GM12878 (cell line): ENCODE measurements around the gene PRLH. TPM values are rescaled to one million over a fixed set of nuclear protein-coding genes. Genes with fewer than 3 reads are reported as not detected.

Experiments used
- ATAC-seq: fragments of 200-7000 bp; cut with Tn5 transposase; 3 replicates; pipeline ENCODE4 v1.9.1; 2020; ENCODE audit warnings: mild to moderate bottlenecking, moderate library complexity
- BruUV-seq: library from RNA; stranded (reverse); fragments of 400-500 nt; replicated peaks from 2 replicates; lab custom pipeline; 2021; lab: Mats Ljungman, UMichigan
- CTCF ChIA-PET: fragments of 300-600 bp; sonication (Branson Sonifier 250); formaldehyde crosslinking; extraction: SDS; loops from one replicate; lab custom pipeline; 2021; ENCODE audit warnings: inconsistent platforms; lab: Yijun Ruan, JAX
- POLR2A ChIA-PET: fragments of 350-600 bp; formaldehyde crosslinking; extraction: SDS; loops from one replicate; lab custom pipeline; 2021; ENCODE audit warnings: inconsistent platforms; lab: Charles Lee
- RAD21 ChIA-PET: fragments of 300-600 bp; sonication (Branson Sonifier 250); formaldehyde crosslinking; loops from one replicate; lab custom pipeline; 2023; ENCODE audit warnings: antibody characterized with exemption; ENCODE audit not compliant: unreplicated experiment; lab: Charles Lee
- SMC1A ChIA-PET: fragments of 300-600 bp; sonication (Branson Sonifier 250); formaldehyde crosslinking; loops from one replicate; lab custom pipeline; 2023; ENCODE audit not compliant: unreplicated experiment, uncharacterized antibody; lab: Charles Lee
- DNase-seq: peaks from one replicate; pipeline ENCODE4 v3.0.0-alpha.2; 2011; ENCODE audit warnings: low read depth, low spot score
- FAIRE-seq: peaks from 3 replicates; lab custom pipeline; 2011; peaks lifted over from hg19 to GRCh38; lab: Jason Lieb, UNC
- H2AFZ ChIP-seq: 2 replicates; pipeline ENCODE4 v1.6.0; 2011; ENCODE audit warnings: low read depth, low read length, control low read depth; ENCODE audit not compliant: control insufficient read depth
- H3K27ac ChIP-seq: 2 replicates; pipeline ENCODE4 v1.5.1; 2011; ENCODE audit warnings: control low read depth; ENCODE audit not compliant: control insufficient read depth, insufficient read depth
- H3K27me3 ChIP-seq, 2 experiments: replicated peaks in 1 of 2; 2 replicates each; pipeline versions ENCODE4 v1.6.0 to v1.6.1; 2011; ENCODE audit warnings: low read length in 1 of 2; ENCODE audit not compliant: control insufficient read depth in 2 of 2, insufficient read depth in 2 of 2
- H3K36me3 ChIP-seq, 2 experiments: 2 replicates each; pipeline ENCODE4 v1.5.1; 2011; ENCODE audit warnings: low read length in 1 of 2; ENCODE audit not compliant: control insufficient read depth in 2 of 2, insufficient read depth in 2 of 2
- H3K4me1 ChIP-seq: 2 replicates; pipeline ENCODE4 v1.6.1; 2011; ENCODE audit warnings: mild to moderate bottlenecking, low read length, moderate library complexity, mixed read lengths; ENCODE audit not compliant: control insufficient read depth, insufficient read depth
- H3K4me2 ChIP-seq: 2 replicates; pipeline ENCODE4 v1.6.0; 2011; ENCODE audit warnings: control low read depth; ENCODE audit not compliant: control insufficient read depth, insufficient read depth
- H3K4me3 ChIP-seq: fragments of 200-600 bp; sonication (generic); 2 replicates; pipeline ENCODE4 v1.5.1; 2016
- H3K79me2 ChIP-seq: 2 replicates; pipeline ENCODE4 v1.6.0; 2011; ENCODE audit warnings: low read length; ENCODE audit not compliant: control insufficient read depth, insufficient read depth
- H3K9ac ChIP-seq: 2 replicates; pipeline ENCODE4 v1.8.0; 2011; ENCODE audit warnings: low read length, control low read depth, mixed read lengths; ENCODE audit not compliant: control insufficient read depth, insufficient read depth
- H3K9me3 ChIP-seq: replicated peaks from 3 replicates; pipeline ENCODE4 v1.5.1; 2011; ENCODE audit warnings: mild to moderate bottlenecking, low read length; ENCODE audit not compliant: control insufficient read depth, insufficient read depth
- H4K20me1 ChIP-seq: 2 replicates; pipeline ENCODE4 v1.6.0; 2011; ENCODE audit not compliant: control insufficient read depth, insufficient read depth
- CEBPZ ChIP-seq: fragments of 150-350 bp; IDR thresholded peaks from 2 replicates; pipeline ENCODE4 v1.6.1; 2016; ENCODE audit warnings: low read depth, low read length
- CHD2 ChIP-seq: IDR thresholded peaks from 2 replicates; pipeline ENCODE4 v1.6.1; 2011; ENCODE audit warnings: low read depth, low read length, improper control_type of control experiment, borderline replicate concordance
- E2F8 ChIP-seq: fragments of 450-650 bp; IDR thresholded peaks from 2 replicates; pipeline ENCODE4 v1.6.1; 2018; ENCODE audit warnings: mild to moderate bottlenecking, low read depth, moderate library complexity; ENCODE audit not compliant: partially characterized antibody
- MLLT1 ChIP-seq: fragments of 450-650 bp; IDR thresholded peaks from 2 replicates; pipeline ENCODE4 v1.6.1; 2016; ENCODE audit warnings: mild to moderate bottlenecking
- PAX8 ChIP-seq: fragments of 450-650 bp; IDR thresholded peaks from 2 replicates; pipeline ENCODE4 v1.6.1; 2017; ENCODE audit warnings: mild to moderate bottlenecking, moderate library complexity
- TBL1XR1 ChIP-seq: IDR thresholded peaks from 2 replicates; pipeline ENCODE4 v1.6.1; 2012; ENCODE audit warnings: low read depth, low read length, improper control_type of control experiment
- TCF12 ChIP-seq: IDR thresholded peaks from 2 replicates; pipeline ENCODE4 v1.6.1; 2011; ENCODE audit warnings: low read depth, mild to moderate bottlenecking, low read length
- WGBS: methylation state at CpG from one replicate; pipeline ENCODE4 v1.1.6; 2016; ENCODE audit warnings: low lambda C conversion rate; ENCODE audit not compliant: insufficient replicate concordance, insufficient coverage; ENCODE audit errors: missing lambda C conversion rate; 5-methylcytosine and 5-hydroxymethylcytosine counted together
- in situ Hi-C: fragments of 300-500 bp; cut with MboI; formaldehyde crosslinking; loops from 9 replicates; pipeline ENCODE4 v1.14.3; 2018; ENCODE audit warnings: mixed read lengths
- intact Hi-C: fragments of 100-400 bp; cut with micrococcal nuclease; formaldehyde crosslinking; loops from one replicate; pipeline ENCODE4 v1.14.2; 2022; ENCODE audit not compliant: unreplicated experiment
- polyA plus RNA-seq, 11 experiments: library from polyadenylated mRNA; depleted of rRNA in 4 of 11; unstranded in 6 of 11; stranded (reverse) in 5 of 11; fragments of >200 nt; fragmentation: Nextera tagmentation in 4 of 11; fragmentation: Illumina TruSeq in 1 of 11; extraction: Ambion mirVana in 4 of 11; extraction: Trizol in 1 of 11; gene quantifications; 1 replicate in 1 of 11; 2 replicates in 10 of 11; pipeline versions ENCODE4 v1.2.1 to v1.2.3, GENCODE V29; 2011 to 2016; ENCODE audit warnings: inconsistent platforms in 2 of 11, missing spikeins in 2 of 11, low read depth in 1 of 11
- total RNA-seq, 4 experiments: library from RNA; depleted of rRNA in 3 of 4; stranded (reverse); fragments of >200 nt in 3 of 4; fragmentation: Illumina TruSeq in 1 of 4; extraction: Trizol in 1 of 4; gene quantifications; 2 replicates each; pipeline versions ENCODE4 v1.2.1 to v1.2.3, GENCODE V29; 2013 to 2021

PRLH gene
- total and polyA plus RNA-seq, 10 of the 15 experiments (the other 5 are each of a cell fraction or from before 2014, with no cell fraction given) = not detected

- FAIRE-seq (no peak), DNase-seq (no peak), ATAC-seq (no peak)
- H3K4me3 ChIP-seq = no peak overlapping the region
- CTCF ChIA-PET = no interaction called here
- no peak overlapping the region for H3K4me2 ChIP-seq
- no peak overlapping the region for H3K9ac ChIP-seq
- in situ Hi-C loops = no loop called here
- no TSS peak for BruUV-seq
- H3K4me1 ChIP-seq = no peaks in the 10 kb centered on the region
- H2AFZ ChIP-seq = no peak overlapping the region
- no peaks in the 10 kb centered on the region for H3K79me2 ChIP-seq
- no peak for TF ChIP-seq CHD2
- no peak for TF ChIP-seq PAX8
- no peak for TF ChIP-seq E2F8
- TF ChIP-seq TBL1XR1 = no peak
- TF ChIP-seq MLLT1 = no peak
- TF ChIP-seq CEBPZ = no peak
- TF ChIP-seq TCF12 = no peak
- H3K9me3 ChIP-seq = no peaks in the 10 kb centered on the region
- RAD21 ChIA-PET = interaction anchor here (1.6 kb wide), 1 partner anchor 24 kb away, joined by 4 read pairs; no protein-coding TSS in a partner anchor
- POLR2A ChIA-PET = interaction anchor here (0.6 to 0.7 kb wide), 2 partner anchors 146 to 154 kb away, joined by 3 read pairs; no protein-coding TSS in a partner anchor
- no peaks in the 10 kb centered on the region for H4K20me1 ChIP-seq
- no peaks in the 10 kb centered on the region; a peak in 1 of 4 replicates for H3K27me3 ChIP-seq
- H3K27ac ChIP-seq = no peak overlapping the region
- intact Hi-C loops = no loop called here
- 73% methylated on average over 13 of the region's 13 CpGs for WGBS
- SMC1A ChIA-PET = interaction anchor here (1.3 kb wide), 1 partner anchor 10 kb away, joined by 3 read pairs; no protein-coding TSS in a partner anchor
- H3K36me3 ChIP-seq = no peaks in the 10 kb centered on the region
Observed at GRCh38 chr2:237596520-237597195, 30.3 kb downstream of the PRLH start.
